Neural cell (in vitro differentiated cells): Measurements from ENCODE around the gene ZRANB3.

Experiments used
- CTCF ChIP-seq: fragments of 450-650 bp; IDR thresholded peaks from 2 replicates; pipeline ENCODE4 v1.5.1; 2014; ENCODE audit warnings: antibody characterized with exemption, mild to moderate bottlenecking, moderate library complexity; ENCODE audit not compliant: poor library complexity, severe bottlenecking
- EZH2 ChIP-seq: fragments of 200-600, 300-800 bp; shearing (Covaris generic), sonication (generic); IDR thresholded peaks from 2 replicates; pipeline ENCODE4 v1.6.1; 2014; ENCODE audit warnings: antibody characterized with exemption, low read length, borderline replicate concordance, mild to moderate bottlenecking; ENCODE audit not compliant: insufficient read depth, poor library complexity, severe bottlenecking
- MXI1 ChIP-seq: fragments of 450-650 bp; conservative IDR thresholded peaks from 2 replicates; pipeline ENCODE4 v1.6.1; 2014; ENCODE audit warnings: antibody characterized with exemption, mild to moderate bottlenecking; ENCODE audit not compliant: poor library complexity, severe bottlenecking
- POLR2AphosphoS5 ChIP-seq: IDR thresholded peaks from 2 replicates; pipeline ENCODE4 v1.6.1; 2012
- REST ChIP-seq: IDR thresholded peaks from 2 replicates; pipeline ENCODE4 v1.6.1; 2012; ENCODE audit warnings: borderline replicate concordance
- SMC3 ChIP-seq: fragments of 450-650 bp; conservative IDR thresholded peaks from 2 replicates; pipeline ENCODE4 v1.6.1; 2014; ENCODE audit warnings: antibody characterized with exemption, mild to moderate bottlenecking, moderate library complexity; ENCODE audit not compliant: poor library complexity

- no peak for TF ChIP-seq REST
- TF ChIP-seq CTCF = no peak
- TF ChIP-seq SMC3 = no peak
- no peak for TF ChIP-seq POLR2AphosphoS5
- no peak for TF ChIP-seq EZH2
- TF ChIP-seq MXI1 = no peak
Observed at GRCh38 chr2:135225781-135226180, 305.2 kb downstream of the ZRANB3 start.
